ENCODE measurements around the gene OSTN.

- TF ChIP-seq EZH2 (conservative IDR thresholded peaks at IDR 0.05; ENCODE audit: low read depth, low read length) (no peak), ZBTB40 (IDR thresholded peaks at IDR 0.05) (no peak), ZBTB40 (CRISPR knock-in tag; IDR thresholded peaks at IDR 0.05) (no peak), THRA (CRISPR knock-in tag; IDR thresholded peaks at IDR 0.05; ENCODE audit: borderline replicate concordance) (no peak), ELF1 (CRISPR knock-in tag; IDR thresholded peaks at IDR 0.05) (no peak), CREM (IDR thresholded peaks at IDR 0.05) (no peak), CREM (CRISPR knock-in tag; IDR thresholded peaks at IDR 0.05) (no peak), EP300 (IDR thresholded peaks at IDR 0.05; ENCODE audit: low read depth in 2 of 2, low read length in 2 of 2) (no peak), EP300 (CRISPR knock-in tag; IDR thresholded peaks at IDR 0.05; ENCODE audit: borderline replicate concordance) (no peak), CTCF (CRISPR knock-in tag; IDR thresholded peaks at IDR 0.05) (no peak), CBX5 (CRISPR knock-in tag; IDR thresholded peaks at IDR 0.05; ENCODE audit: borderline replicate concordance) (no peak), MLXIP (CRISPR knock-in tag; IDR thresholded peaks at IDR 0.05; ENCODE audit: borderline replicate concordance) (no peak), IKZF4 (CRISPR knock-in tag; IDR thresholded peaks at IDR 0.05; ENCODE audit: borderline replicate concordance, low read depth, not compliant biosample characterization) (no peak), CHD2 (IDR thresholded peaks at IDR 0.05; ENCODE audit: low read depth, low read length) (no peak), USF2 (IDR thresholded peaks at IDR 0.05; ENCODE audit: low read depth, low read length) (no peak), USF2 (CRISPR knock-in tag; IDR thresholded peaks at IDR 0.05; ENCODE audit: borderline replicate concordance) (no peak), ZNF713 (CRISPR knock-in tag; IDR thresholded peaks at IDR 0.05) (no peak)
These were observed 81.1 kb downstream of the OSTN start for GRCh38 chr3:191280111-191280510.

All from HepG2 (cell line).